PC-9 (cell line): Measurements from ENCODE around the gene PFKFB3.

Experiments used
- EZH2 ChIP-seq: fragments of 200-600 bp; sonication (generic); IDR thresholded peaks from 2 replicates; pipeline ENCODE4 v1.8.0; 2017; ENCODE audit warnings: antibody characterized with exemption, low read depth
- TF ChIP-seq, protein P1 (sequence below): fragments of 200-600 bp; sonication (generic); conservative IDR thresholded peaks from 2 replicates; pipeline ENCODE4 v1.6.1; 2017; ENCODE audit warnings: mixed run types, antibody characterized with exemption, mild to moderate bottlenecking, moderate library complexity

DNA sequence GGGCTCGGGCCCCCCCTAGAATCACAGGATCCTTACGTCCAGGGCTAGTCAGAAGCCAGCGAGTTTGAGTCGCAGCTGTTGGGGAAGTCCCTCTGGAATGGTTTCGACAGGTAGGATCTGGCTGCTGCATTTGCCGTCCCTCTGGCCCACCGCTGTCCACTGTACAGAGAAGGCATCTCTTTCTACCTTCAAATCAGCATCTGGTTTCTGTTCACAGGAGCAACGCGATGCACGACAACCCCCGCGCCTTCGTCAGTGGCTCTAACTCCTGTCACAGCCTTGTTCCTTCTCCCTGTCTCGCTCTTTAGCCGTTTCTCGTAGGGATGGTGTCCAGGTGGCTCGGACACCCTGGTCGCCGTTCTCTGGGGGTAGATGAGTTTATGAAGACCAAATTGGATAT is 11.2 kb upstream of the PFKFB3 start:
- TF ChIP-seq EZH2: no peak
- TF ChIP-seq, protein P1, sequence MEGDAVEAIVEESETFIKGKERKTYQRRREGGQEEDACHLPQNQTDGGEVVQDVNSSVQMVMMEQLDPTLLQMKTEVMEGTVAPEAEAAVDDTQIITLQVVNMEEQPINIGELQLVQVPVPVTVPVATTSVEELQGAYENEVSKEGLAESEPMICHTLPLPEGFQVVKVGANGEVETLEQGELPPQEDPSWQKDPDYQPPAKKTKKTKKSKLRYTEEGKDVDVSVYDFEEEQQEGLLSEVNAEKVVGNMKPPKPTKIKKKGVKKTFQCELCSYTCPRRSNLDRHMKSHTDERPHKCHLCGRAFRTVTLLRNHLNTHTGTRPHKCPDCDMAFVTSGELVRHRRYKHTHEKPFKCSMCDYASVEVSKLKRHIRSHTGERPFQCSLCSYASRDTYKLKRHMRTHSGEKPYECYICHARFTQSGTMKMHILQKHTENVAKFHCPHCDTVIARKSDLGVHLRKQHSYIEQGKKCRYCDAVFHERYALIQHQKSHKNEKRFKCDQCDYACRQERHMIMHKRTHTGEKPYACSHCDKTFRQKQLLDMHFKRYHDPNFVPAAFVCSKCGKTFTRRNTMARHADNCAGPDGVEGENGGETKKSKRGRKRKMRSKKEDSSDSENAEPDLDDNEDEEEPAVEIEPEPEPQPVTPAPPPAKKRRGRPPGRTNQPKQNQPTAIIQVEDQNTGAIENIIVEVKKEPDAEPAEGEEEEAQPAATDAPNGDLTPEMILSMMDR: no peak
